GM19238 (cell line): Measurements from ENCODE around the gene HBM.
"Not testable (repeated sequence)": the region's sequence is repeated elsewhere in the genome, so short reads cannot be mapped to it uniquely, and the experiment has no call there.

ENCODE experiments used
- DNase-seq: peaks from one replicate; pipeline ENCODE4 v3.0.0; 2011; ENCODE audit warnings: low spot score; ENCODE audit not compliant: insufficient read length

Gene HBM

DNA sequence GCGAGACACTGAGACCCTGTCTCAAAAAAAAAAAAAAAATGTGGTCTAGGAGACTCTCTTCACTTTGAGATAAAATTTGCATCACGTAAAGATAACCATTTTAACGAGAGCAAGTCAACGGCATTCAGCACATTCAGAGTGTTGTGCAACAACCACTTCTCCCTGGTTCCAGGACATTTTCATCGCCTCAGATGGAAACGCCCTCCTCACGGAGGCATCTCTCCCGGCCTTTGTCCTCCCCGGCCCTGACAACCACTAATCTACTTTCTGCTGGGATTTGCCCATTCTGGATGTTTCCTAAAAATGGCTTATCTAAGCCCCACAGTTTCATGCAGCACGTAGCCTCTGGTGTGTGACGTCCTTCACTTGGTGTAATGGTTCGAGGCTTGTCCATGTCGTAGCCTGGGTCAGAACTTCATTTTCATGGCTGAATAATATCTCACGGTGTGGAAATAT, 21.0 kb upstream of the HBM start:
- no peak for DNase-seq

DNA sequence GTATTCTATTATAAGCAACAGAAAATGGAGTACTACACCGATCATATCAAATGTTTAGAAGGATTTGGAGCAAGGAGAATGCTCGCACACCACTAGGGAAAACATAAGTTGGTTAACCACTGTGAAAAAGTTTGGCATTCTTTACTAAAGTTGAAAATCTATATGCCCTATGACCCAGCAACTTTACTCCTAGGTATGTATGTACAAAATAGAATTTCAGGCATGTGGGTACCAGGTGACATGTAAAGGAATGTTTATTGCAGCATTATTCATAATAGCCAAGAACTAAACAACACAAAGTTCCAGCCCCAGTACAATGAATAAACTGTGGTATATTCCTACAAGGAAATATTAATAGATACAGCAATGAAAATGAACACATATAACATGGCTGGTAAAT, 19.1 kb upstream of the HBM start:
- DNase-seq, result no peak

DNA sequence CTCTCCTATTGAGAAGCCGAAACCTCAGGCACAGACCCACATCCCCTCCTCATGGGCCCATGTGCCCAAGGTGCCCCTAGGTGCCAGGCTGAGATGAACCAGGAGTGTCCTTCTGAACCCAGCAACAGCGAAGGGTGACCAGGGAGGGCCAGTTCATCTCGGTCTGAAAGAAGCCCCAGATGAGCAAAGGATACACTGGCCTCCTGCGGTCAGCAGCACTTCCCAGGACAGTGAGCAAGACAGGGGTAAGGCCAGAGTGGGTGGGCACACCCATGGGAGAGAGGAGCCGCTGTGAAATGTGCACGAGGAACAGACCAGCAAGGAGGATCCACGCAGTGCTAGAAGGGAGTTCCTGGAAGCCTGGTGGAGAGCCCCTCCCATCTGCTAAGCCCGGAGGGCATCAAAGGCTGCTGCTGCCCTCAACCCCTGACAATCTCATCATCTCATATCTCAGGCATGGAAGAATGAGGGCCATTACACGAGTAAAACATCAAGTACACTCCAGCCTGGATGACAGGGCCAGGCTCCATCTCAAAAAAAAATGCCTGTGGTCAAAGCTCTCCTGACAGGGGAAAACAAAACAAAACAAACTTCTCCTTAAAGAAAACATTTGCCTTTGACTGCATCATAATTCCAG, 16.6 kb upstream of the HBM start:
- no peak for DNase-seq

DNA sequence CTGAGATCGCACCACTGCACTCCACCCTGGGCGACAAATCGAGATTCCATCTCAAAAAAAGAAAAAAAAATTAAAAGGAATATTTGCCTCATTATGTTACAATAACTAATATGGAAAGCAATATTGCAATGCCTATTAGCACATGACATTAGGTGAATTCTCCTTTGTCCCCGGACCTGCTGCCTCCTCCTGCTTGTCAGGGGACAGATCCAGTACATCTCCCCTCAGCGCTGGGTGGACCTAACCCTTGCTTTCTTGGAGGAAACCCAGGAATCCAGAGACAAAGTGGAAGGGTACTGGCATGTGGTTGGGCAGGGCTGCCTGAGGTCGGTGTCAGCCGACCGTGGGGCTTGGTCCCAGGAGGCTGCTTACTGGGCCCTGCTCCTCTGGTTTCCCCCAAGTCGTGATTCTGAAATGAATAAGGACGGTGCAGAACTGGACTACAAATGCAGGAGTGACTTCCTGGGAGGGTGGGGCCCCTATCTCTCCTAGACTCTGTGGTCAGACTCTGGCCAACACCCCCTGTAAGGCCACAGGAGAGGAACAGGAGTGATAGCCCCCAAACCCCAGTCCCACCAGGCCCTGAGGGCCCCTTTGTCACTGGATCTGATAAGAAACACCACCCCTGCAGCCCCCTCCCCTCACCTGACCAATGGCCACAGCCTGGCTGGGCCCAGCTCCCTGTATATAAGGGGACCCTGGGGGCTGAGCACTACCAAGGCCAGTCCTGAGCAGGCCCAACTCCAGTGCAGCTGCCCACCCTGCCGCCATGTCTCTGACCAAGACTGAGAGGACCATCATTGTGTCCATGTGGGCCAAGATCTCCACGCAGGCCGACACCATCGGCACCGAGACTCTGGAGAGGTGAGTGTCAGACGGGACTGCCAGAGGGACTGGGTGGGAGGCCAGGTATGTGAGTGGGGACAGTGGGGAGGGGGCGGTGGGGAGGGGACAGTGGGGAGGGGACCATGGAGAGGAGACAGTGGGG, 13.3 kb upstream of the HBM start, which contains the start of gene HBZ:
Gene HBZ, plus strand, starts transcription at position 504 of the 988 bp plus-strand sequence. Its CDS starts 266 bp downstream, at position 770.
- no peak for DNase-seq

DNA sequence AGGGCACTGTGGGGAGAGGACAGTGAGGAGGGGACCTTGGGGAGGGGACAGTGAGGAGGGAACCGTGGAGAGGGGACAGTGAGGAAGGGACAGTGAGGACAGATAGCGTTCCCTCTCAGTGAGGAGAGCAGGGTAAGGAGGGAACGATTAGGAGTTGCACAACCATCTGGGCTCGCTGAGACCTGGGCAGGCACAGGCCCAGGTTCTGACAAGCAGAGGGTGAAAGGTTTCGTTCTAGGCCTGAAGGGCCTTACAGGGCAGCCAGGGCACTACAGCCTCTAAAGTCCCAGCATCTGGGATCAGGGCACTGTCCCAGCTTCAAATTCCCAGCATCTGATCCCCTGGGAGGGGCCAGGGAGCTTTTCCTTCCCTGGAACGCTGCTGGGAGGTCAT, 12.7 kb upstream of the HBM start:
- not testable (repeated sequence) for DNase-seq

DNA sequence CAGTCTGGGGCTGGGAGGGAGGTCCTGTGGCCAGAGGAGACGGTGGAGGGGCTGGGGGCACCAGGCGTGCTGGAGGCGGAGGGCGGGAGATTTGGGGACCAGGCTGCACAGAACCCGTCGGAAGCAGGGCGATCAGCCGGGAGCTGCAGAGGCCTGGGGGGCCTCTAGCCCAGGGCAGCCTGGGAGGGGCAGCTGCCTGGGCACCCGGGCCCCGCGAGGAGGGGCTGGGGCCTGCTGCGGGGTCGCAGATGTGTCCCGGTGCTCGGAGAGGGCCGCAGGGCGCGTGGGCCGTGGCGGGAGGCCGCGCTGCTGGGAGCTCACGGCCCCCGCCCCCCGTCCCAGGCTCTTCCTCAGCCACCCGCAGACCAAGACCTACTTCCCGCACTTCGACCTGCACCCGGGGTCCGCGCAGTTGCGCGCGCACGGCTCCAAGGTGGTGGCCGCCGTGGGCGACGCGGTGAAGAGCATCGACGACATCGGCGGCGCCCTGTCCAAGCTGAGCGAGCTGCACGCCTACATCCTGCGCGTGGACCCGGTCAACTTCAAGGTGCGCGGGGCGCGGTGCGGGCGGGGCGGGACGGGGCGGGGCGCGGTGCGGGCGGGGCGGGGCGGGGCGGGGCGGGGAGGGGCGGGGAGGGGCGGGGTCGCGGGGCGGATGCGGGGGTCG, 12.1 kb upstream of the HBM start:
- not testable (repeated sequence) for DNase-seq

DNA sequence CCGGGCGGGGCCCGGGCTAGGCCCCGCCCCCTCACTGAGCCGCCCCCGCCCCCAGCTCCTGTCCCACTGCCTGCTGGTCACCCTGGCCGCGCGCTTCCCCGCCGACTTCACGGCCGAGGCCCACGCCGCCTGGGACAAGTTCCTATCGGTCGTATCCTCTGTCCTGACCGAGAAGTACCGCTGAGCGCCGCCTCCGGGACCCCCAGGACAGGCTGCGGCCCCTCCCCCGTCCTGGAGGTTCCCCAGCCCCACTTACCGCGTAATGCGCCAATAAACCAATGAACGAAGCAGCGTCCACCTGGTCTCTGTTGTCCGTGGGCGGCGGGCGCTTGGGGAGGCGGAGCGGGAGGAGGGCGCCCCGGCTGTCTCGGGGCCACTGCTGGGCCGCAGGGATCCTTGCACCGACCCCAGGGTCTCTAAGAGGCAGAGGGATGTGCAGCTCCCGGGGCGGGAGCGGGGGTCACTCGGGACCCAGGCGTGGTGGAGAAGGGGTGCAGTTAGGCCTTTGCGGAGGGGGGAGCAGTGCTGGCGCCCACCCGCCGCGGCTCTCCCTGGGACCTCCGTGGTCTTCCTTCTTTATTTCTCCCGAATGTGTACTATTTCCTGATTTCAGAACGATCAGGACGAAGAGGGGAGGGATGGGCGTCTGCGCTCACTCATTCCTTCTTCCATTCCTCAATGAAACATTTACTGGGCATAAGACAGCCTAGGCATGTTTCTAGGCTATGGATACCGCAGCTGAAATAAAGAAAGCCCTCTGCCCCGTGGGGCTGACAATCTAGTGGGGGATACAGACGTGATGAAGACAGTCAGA, 11.4 kb upstream of the HBM start:
- no peak for DNase-seq

DNA sequence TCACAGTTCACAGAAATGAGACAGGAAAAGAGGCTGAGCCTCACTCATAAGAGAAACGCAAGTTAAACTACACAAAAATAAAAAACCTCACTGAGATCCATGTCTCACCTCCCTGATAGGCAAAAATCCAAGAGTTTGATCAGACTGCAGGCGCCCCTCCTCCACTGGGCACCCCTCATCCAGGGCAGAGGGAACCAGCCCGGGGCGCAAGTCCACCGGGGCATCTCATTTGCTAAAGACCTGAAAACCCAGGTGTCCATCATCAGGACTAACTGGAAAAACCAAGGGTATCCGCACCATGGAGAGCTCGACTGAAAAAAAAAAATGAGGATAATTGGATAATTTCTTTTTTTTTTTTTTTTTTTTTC, 10.8 kb upstream of the HBM start:
- DNase-seq, result no peak

DNA sequence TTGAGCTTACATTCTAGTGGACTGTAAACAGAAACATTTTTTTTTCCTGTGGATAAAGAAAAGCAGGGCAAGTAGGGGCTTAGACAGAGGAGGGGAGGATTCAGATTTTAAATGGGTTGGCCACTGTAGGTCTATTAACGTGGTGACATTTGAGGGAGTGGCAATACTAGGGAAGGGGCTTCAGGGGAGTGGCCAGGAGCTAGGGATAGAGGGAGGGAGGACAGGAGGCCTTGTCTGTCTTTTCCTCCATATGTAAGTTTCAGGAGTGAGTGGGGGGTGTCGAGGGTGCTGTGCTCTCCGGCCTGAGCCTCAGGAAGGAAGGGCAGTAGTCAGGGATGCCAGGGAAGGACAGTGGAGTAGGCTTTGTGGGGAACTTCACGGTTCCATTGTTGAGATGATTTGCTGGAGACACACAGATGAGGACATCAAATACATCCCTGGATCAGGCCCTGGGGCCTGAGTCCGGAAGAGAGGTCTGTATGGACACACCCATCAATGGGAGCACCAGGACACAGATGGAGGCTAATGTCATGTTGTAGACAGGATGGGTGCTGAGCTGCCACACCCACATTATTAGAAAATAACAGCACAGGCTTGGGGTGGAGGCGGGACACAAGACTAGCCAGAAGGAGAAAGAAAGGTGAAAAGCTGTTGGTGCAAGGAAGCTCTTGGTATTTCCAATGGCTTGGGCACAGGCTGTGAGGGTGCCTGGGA, 6.5 kb upstream of the HBM start:
- DNase-seq, result no peak

DNA sequence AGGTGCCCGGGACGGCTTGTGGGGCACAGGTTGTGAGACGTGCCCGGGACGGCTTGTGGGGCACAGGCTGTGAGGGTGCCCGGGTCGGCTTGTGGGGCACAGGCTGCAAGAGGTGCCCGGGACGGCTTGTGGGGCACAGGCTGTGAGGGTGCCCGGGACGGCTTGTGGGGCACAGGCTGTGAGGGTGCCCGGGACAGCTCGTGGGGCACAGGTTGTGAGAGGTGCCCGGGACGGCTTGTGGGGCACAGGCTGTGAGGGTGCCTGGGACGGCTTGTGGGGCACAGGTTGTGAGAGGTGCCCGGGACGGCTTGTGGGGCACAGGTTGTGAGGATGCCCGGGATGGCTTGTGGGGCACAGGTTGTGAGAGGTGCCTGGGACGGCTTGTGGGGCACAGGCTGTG, 5.5 kb upstream of the HBM start:
- DNase-seq, result not testable (repeated sequence)

DNA sequence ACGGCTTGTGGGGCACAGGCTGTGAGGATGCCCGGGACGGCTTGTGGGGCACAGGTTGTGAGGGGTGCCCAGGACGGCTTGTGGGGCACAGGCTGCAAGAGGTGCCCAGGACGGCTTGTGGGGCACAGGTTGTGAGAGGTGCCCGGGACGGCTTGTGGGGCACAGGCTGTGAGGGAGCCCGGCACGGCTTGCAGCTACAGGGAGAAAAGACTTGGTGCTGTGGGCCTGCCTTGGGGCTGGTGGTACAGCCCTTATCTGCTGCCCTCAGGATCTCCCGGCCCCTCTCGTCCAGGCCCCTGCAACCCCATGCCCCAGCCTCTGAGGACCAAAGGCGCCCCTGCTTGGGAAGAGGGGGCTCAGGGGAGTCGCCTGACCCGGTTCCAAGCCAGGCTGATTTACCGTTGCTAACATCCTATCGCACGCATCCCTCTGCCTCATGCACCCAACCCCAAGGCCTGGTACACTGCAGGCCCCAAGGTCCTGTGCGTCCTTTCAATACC, 5.0 kb upstream of the HBM start:
- DNase-seq, result no peak

DNA sequence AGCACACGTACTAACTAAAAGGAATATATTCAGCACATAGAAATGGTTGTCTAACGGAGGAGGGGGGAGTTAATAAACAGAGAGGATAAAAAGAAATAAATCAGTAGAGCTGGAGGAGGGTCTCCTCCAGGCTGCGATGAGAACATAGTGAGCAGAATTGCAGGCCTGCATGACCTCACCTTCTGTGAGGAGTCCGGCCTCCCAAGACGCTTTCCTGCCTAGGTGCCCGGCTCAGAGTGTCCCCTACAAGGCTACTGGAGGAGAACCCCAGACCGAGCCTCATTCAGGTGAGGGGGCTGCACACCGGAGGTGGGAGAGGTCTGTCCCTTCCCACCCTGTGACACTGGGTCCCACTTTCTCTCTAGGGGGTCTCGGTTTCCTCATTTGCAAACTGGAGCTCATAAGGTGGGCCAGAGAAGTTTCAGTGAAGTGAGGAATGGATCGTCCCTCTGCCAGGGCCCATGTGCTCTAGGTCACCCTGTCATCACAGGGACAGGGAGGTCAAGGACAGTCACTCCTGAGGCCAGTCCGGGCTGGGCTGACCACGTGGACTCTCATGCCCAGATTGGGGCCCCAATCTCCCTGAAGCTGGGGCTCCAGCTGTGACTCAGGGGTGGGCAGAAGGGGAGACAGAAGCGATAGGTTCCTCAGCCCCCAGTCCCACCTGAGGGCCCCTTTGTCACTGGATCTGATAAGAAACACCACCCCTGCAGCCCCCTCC, 3.3 kb upstream of the HBM start:
- no peak for DNase-seq

DNA sequence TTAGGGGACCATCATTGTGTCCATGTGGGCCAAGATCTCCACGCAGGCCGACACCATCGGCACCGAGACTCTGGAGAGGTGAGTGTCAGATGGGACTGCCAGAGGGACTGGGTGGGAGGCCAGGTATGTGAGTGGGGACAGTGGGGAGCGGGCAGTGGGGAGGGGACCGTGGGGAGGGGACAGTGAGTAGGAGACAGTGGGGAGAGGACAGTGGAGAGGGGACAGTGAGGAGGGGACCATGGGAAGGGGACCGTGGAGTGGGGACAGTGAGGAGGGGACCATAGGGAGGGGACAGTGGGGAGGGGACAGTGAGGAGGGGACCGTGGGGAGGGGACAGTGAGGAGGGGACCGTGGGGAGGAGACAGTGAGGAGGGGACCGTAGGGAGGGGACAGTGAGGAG, 2.6 kb upstream of the HBM start:
- not testable (repeated sequence) for DNase-seq

DNA sequence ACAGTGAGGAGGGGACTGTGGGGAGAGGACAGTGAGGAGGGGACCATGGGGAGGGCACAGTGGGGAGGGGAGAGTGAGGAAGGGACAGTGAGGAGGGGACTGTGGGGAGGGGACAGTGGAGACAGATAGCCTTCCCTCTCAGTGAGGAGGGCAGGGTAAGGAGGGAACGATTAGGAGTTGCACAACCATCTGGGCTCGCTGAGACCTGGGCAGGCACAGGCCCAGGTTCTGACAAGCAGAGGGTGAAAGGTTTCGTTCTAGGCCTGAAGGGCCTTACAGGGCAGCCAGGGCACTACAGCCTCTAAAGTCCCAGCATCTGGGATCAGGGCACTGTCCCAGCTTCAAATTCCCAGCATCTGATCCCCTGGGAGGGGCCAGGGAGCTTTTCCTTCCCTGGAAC, 2.1 kb upstream of the HBM start:
- not testable (repeated sequence) for DNase-seq

DNA sequence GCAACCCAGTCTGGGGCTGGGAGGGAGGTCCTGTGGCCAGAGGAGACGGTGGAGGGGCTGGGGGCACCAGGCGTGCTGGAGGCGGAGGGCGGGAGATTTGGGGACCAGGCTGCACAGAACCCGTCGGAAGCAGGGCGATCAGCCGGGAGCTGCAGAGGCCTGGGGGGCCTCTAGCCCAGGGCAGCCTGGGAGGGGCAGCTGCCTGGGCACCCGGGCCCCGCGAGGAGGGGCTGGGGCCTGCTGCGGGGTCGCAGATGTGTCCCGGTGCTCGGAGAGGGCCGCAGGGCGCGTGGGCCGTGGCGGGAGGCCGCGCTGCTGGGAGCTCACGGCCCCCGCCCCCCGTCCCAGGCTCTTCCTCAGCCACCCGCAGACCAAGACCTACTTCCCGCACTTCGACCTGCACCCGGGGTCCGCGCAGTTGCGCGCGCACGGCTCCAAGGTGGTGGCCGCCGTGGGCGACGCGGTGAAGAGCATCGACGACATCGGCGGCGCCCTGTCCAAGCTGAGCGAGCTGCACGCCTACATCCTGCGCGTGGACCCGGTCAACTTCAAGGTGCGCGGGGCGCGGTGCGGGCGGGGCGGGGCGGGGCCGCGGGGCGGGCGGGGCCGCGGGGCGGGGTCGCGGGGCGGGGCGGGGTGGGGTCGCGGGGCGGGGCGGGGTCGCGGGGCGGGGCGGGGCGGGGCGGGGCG, 1.5 kb upstream of the HBM start:
- not testable (repeated sequence) for DNase-seq

DNA sequence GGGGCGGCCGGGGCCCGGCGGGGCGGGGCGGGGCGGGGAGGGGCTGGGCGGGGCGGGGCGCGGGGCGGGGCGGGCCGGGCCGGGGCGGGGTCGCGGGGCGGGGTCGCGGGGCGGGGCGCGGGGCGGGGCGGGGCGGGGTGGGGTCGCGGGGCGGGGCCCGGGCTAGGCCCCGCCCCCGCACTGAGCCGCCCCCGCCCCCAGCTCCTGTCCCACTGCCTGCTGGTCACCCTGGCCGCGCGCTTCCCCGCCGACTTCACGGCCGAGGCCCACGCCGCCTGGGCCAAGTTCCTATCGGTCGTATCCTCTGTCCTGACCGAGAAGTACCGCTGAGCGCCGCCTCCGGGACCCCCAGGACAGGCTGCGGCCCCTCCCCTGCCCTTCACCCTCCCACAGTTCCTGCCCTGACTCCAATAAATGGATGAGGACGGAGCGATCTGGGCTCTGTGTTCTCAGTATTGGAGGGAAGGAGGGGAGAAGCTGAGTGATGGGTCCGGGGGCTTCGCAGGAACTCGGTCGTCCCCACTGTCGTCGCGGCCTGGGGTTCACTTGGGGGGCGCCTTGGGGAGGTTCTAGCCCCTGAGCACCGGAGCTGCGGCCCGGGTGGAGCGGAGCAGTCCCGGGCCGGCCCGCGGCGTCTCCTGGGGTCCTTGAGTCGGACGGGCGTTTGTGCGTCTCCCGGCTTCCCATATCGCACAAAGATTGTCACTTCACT, 795 bp upstream of the HBM start:
- DNase-seq, result no peak

DNA sequence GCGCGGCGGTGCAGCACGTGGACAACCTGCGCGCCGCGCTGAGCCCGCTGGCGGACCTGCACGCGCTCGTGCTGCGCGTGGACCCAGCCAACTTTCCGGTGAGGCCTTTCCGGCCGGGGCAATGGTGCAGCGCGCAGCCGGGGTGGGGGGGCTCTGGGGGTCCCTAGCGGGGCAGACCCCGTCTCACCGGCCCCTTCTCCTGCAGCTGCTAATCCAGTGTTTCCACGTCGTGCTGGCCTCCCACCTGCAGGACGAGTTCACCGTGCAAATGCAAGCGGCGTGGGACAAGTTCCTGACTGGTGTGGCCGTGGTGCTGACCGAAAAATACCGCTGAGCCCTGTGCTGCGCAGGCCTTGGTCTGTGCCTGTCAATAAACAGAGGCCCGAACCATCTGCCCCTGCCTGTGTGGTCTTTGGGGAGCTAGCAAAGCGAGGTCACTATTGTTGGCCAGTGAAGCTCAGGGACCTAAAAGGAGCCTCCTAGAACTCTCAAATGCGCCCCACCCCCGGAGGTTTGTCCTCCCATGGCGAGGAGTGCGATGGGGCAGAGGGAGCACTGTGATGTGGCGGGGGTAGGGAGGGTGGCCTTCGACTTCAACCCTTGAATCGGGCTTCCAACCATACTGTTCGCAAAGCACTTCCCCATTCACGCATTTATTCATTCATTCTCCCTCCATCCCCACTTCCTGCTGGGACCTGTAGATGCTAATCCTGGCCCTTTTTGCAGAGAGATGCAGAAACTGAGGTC, 770 bp downstream of the HBM start:
- DNase-seq, result no peak
